Fibroblast of lung (primary cell): ENCODE measurements around the gene SSX7. TPM values are rescaled to one million over a fixed set of nuclear protein-coding genes. Genes with fewer than 3 reads are reported as not detected.
"Not testable (repeated sequence)": the region's sequence is repeated elsewhere in the genome, so short reads cannot be mapped to it uniquely, and the experiment has no call there.

ENCODE experiments used
- DNase-seq, 2 donors: peaks; one replicate each; pipeline versions ENCODE4 v3.0.0 to v3.0.0-alpha.2; 2010; ENCODE audit warnings: low read depth in 2 of 2
- H2AFZ ChIP-seq: 2 replicates; pipeline ENCODE4 v1.5.1; 2012; ENCODE audit warnings: low read length, control low read depth, inconsistent platforms
- H3K27ac ChIP-seq: 2 replicates; pipeline ENCODE4 v1.5.1; 2011; ENCODE audit warnings: low read length, control low read depth; ENCODE audit not compliant: insufficient read depth
- H3K27me3 ChIP-seq: 2 replicates; pipeline ENCODE4 v1.5.1; 2011; ENCODE audit warnings: mild to moderate bottlenecking, low read length; ENCODE audit not compliant: control insufficient read depth, insufficient read depth
- H3K36me3 ChIP-seq: 2 replicates; pipeline ENCODE4 v1.5.1; 2011; ENCODE audit warnings: low read length; ENCODE audit not compliant: control insufficient read depth, insufficient read depth
- H3K4me1 ChIP-seq: 2 replicates; pipeline ENCODE4 v1.5.1; 2011; ENCODE audit warnings: low read length; ENCODE audit not compliant: control insufficient read depth, insufficient read depth; ENCODE audit errors: extremely low read depth
- H3K4me2 ChIP-seq: 2 replicates; pipeline ENCODE4 v1.5.1; 2011; ENCODE audit warnings: low read length, control low read depth; ENCODE audit not compliant: insufficient read depth; ENCODE audit errors: extremely low read depth
- H3K4me3 ChIP-seq, 4 experiments: fragments of 200-600 bp in 1 of 4; sonication (generic) in 1 of 4; replicated peaks in 1 of 4; 2 replicates each; pipeline ENCODE4 v1.5.1; 2011 to 2016; ENCODE audit warnings: low read length in 4 of 4, low read depth in 3 of 4, mild to moderate bottlenecking in 3 of 4, control low read depth in 2 of 4, inconsistent platforms in 1 of 4, mixed read lengths in 1 of 4; ENCODE audit not compliant: insufficient read depth in 1 of 4; ENCODE audit errors: control extremely low read depth in 1 of 4
- H3K79me2 ChIP-seq: 2 replicates; pipeline ENCODE4 v1.5.1; 2012; ENCODE audit warnings: mild to moderate bottlenecking, low read length, inconsistent platforms; ENCODE audit not compliant: control insufficient read depth, insufficient read depth
- H3K9ac ChIP-seq: 2 replicates; pipeline ENCODE4 v1.5.1; 2011; ENCODE audit warnings: mild to moderate bottlenecking, low read length, control low read depth; ENCODE audit not compliant: insufficient read depth
- H3K9me3 ChIP-seq: 2 replicates; pipeline ENCODE4 v1.5.1; 2012; ENCODE audit warnings: low read depth, low read length; ENCODE audit not compliant: control insufficient read depth, insufficient read depth
- H4K20me1 ChIP-seq: 2 replicates; pipeline ENCODE4 v1.5.1; 2011; ENCODE audit warnings: low read length; ENCODE audit not compliant: control insufficient read depth, insufficient read depth; ENCODE audit errors: extremely low read depth
- polyA minus RNA-seq: library from RNA; depleted of rRNA, polyadenylated mRNA; stranded (reverse); fragments of >200 nt; gene quantifications from 2 replicates; pipeline ENCODE4 v1.2.3, GENCODE V29; 2011; ENCODE audit warnings: low replicate concordance
- polyA plus RNA-seq, 2 donors: library from polyadenylated mRNA; depleted of rRNA in 1 of 2; stranded (reverse) in 1 of 2; unstranded in 1 of 2; fragments of >200 nt; gene quantifications; 2 replicates each; pipeline ENCODE4 v1.2.1, GENCODE V29; 2011 to 2012; ENCODE audit warnings: missing spikeins in 1 of 2
- total RNA-seq: library from RNA; depleted of rRNA; stranded (reverse); fragments of >200 nt; gene quantifications from 2 replicates; pipeline ENCODE4 v1.2.1, GENCODE V29; 2014

Gene SSX7
- total RNA-seq (not detected in 2 replicates), polyA plus RNA-seq (not detected in 2 replicates), polyA minus RNA-seq (not detected in 2 replicates)
- not detected in 2 replicates for polyA plus RNA-seq (2012)

GRCh38 chrX:52654800-52655199 is at the start of gene SSX7:
TSS of gene SSX7 (minus strand) at chrX:52654900. CDS start at chrX:52653472, 1,428 bp downstream.
- H3K27ac ChIP-seq, H2AFZ ChIP-seq, H3K27me3 ChIP-seq, H3K36me3 ChIP-seq, H3K9ac ChIP-seq, H4K20me1 ChIP-seq, H3K9me3 ChIP-seq, H3K4me1 ChIP-seq, H3K79me2 ChIP-seq, DNase-seq, H3K4me2 ChIP-seq, H3K4me3 ChIP-seq: not testable (repeated sequence)

GRCh38 chrX:52692034-52692433 is 37.3 kb upstream of the SSX7 start:
- not testable (repeated sequence) for H3K79me2 ChIP-seq, DNase-seq, H4K20me1 ChIP-seq, H3K9me3 ChIP-seq, H3K9ac ChIP-seq, H3K36me3 ChIP-seq, H3K4me1 ChIP-seq, H2AFZ ChIP-seq, H3K27me3 ChIP-seq, H3K4me3 ChIP-seq, H3K4me2 ChIP-seq, H3K27ac ChIP-seq

- DNase-seq, H3K27me3 ChIP-seq, H3K9me3 ChIP-seq, H3K9ac ChIP-seq, H3K36me3 ChIP-seq, H4K20me1 ChIP-seq, H2AFZ ChIP-seq, H3K27ac ChIP-seq, H3K4me3 ChIP-seq, H3K79me2 ChIP-seq, H3K4me2 ChIP-seq, H3K4me1 ChIP-seq: not testable (repeated sequence)
These were observed 7.5 kb upstream of the SSX7 start for GRCh38 chrX:52662218-52662617.

- H3K9me3 ChIP-seq, H3K27me3 ChIP-seq, DNase-seq, H3K4me1 ChIP-seq, H3K4me3 ChIP-seq, H3K4me2 ChIP-seq, H3K79me2 ChIP-seq, H4K20me1 ChIP-seq, H2AFZ ChIP-seq, H3K36me3 ChIP-seq, H3K9ac ChIP-seq, H3K27ac ChIP-seq: not testable (repeated sequence)
These were observed 775 bp upstream of the SSX7 start for GRCh38 chrX:52655475-52655874.

GRCh38 chrX:52650676-52651075 is 4.0 kb downstream of the SSX7 start:
- not testable (repeated sequence) for H2AFZ ChIP-seq, H3K4me3 ChIP-seq

GRCh38 chrX:52648956-52649355 is 5.7 kb downstream of the SSX7 start:
- not testable (repeated sequence) for H3K4me1 ChIP-seq, DNase-seq, H3K9me3 ChIP-seq, H3K9ac ChIP-seq, H3K27me3 ChIP-seq, H3K4me2 ChIP-seq, H3K27ac ChIP-seq, H4K20me1 ChIP-seq, H3K79me2 ChIP-seq, H3K36me3 ChIP-seq, H3K4me3 ChIP-seq, H2AFZ ChIP-seq

More at GRCh38 chrX:52650676-52651075, 4.0 kb downstream of the SSX7 start:
- not testable (repeated sequence) for H3K27me3 ChIP-seq, DNase-seq, H3K36me3 ChIP-seq, H3K79me2 ChIP-seq, H3K4me2 ChIP-seq, H3K9ac ChIP-seq, H3K9me3 ChIP-seq, H3K4me1 ChIP-seq, H4K20me1 ChIP-seq, H3K27ac ChIP-seq

GRCh38 chrX:52628483-52628882 is 26.2 kb downstream of the SSX7 start:
- H3K27ac ChIP-seq, DNase-seq, H3K4me2 ChIP-seq, H3K36me3 ChIP-seq, H2AFZ ChIP-seq, H4K20me1 ChIP-seq, H3K27me3 ChIP-seq, H3K9me3 ChIP-seq, H3K4me3 ChIP-seq, H3K9ac ChIP-seq, H3K4me1 ChIP-seq, H3K79me2 ChIP-seq: not testable (repeated sequence)
